NCI-H2227 (cell line): ENCODE data around the gene CABP2.
"Not testable (repeated sequence)": the region's sequence is repeated elsewhere in the genome, so short reads cannot be mapped to it uniquely, and the experiment has no call there.

Source experiments
- DNase-seq: peaks from one replicate; lab custom pipeline; 2025; ENCODE audit not compliant: unreplicated experiment; lab: John Stamatoyannopoulos, UW

Gene CABP2

DNA sequence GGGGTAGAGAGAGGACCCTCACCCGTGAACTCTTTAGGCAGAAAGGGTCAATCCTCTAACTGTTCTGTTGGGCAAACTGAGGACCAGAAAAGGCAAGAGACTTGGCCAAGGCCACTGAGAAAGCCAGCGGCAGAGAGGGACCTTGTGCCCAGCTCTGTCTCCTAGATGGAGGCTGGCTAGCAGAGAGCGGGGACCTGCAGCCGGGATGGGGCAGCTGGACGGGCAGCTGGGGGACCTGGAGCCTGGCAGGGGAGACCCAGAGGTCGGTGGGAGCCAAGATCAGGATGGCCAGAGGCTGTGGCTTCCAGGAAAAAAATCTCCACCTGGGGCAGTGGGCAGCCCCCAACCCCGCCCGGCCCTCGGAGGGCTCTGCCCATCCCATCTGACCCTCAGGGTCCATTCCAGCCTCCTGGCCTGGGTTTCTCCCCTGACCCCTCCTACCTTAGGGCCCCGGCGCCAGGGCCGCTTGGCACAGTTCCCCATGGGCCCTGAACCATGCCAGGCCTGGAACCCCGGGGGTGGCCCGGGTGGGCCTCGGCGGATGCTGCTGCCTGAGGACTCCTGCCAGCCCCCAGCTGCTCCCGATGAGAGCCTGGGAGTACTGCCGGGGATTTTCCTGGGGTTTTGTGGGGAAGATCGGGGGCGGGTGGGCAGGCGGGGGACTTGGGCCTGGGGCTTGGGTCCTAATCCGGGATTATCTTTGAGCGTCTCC, at the start of gene CABP2:
Gene CABP2 (minus strand): TSS at position 603 of the 712 bp plus-strand sequence. CDS start 120 bp downstream, at position 483.
- DNase-seq = no peak

DNA sequence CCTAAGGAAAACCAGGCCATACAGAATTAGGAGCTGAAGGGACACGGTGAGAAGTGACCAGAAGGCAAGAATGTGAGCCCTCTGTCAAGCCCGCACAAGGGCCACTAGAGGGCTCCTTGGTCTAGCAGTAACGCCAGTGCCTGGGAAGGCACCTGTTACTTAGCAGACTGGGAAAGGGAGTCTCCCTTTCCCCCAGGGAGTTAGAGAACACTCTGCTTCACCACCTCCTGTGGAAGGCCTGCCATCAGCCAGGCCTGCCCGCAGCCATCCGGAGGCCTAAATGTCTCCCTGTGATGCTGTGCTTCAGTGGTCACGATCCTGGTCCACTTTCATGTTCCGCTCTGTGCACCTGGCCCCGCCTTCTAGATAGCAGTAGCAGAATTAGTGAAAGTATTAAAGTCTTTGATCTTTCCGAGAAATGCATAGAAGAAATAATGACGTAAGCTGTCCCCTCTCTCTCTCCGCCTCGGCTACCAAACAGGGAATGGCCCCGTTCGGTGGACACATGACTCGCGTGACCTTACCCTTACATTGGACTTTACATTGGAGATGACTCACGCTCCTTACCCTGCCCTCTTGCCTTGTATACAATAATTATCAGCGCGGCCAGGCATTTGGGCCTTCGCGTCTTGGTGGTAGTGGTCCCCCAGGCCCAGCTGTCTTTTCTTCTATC, 49.6 kb upstream of the CABP2 start:
- DNase-seq = peak; percentile 75

DNA sequence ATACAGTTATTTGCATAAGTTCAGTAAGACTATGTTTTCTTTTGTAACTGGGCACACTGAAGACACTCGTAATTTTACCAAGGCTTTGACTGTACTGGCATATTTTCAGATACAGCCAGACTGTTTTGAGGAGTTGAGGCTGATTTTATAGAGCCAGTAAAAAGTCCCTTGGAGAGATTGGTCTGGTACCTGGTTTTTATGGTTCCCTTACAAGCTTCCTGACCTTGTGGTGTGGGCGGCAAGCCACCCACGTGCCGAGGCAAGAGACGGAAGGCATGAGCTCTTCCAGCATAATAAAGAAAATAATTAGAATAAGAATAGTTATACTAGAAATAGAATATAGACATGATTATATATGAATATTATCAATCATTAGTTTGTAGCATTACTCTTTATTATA, 49.1 kb upstream of the CABP2 start:
- DNase-seq = no peak

DNA sequence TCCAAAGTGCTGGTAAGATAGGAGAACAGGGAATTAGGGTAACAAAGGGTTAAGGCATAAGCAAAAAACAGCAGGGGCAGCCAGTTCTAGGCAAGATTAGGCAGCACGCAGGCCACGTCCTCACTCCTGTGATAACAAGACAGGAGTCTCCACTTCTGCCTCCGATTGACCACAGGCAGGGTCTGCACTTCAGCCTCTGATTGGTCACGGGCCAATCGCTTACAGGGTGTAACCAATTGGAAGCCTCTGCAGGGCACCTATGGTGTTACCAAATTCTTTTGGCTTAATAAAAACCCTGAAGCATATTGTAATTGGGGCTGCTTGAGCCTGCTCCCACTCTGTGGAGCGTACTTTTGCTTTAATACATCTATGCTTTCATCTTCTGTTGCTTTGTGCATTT, 48.2 kb upstream of the CABP2 start:
- no peak for DNase-seq

DNA sequence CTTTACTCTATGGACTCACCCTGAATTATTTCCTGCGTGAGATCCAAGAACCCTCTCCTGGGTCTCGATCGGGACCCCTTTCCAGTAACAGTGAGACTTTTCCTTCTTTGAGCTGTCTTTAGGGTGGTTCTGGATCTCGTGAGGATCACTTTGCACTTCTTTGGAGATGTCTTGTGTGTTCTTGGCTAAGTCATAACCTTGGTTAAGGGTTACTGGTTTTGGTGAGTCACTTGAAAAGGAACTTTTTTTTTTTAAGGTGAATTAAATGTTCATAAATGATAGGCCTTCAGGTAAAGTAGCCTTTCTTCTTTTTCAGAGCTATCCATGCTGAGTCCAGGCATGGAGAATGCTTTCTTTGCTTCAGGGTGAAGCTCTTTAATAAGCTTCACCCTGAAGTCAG, 41.0 kb upstream of the CABP2 start:
- DNase-seq = no peak

DNA sequence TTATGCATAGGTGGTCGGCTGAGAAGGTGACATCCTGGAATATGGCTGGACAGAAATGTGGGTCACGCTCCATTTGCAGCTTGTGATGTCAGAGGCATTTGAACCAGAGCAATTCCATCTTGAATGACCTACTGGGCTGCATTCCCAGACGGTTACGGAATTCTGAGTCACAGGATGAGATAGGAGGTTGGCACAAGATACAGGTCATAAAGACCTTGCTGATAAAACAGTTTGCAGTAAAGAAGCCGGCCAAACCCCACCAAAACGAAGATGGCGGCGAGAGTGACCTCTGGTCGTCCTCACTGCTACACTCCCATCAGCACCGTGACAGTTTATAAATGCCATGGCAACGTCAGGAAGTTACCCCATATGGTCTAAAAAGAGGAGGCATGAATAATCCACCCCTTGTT, 40.5 kb upstream of the CABP2 start:
- not testable (repeated sequence) for DNase-seq

DNA sequence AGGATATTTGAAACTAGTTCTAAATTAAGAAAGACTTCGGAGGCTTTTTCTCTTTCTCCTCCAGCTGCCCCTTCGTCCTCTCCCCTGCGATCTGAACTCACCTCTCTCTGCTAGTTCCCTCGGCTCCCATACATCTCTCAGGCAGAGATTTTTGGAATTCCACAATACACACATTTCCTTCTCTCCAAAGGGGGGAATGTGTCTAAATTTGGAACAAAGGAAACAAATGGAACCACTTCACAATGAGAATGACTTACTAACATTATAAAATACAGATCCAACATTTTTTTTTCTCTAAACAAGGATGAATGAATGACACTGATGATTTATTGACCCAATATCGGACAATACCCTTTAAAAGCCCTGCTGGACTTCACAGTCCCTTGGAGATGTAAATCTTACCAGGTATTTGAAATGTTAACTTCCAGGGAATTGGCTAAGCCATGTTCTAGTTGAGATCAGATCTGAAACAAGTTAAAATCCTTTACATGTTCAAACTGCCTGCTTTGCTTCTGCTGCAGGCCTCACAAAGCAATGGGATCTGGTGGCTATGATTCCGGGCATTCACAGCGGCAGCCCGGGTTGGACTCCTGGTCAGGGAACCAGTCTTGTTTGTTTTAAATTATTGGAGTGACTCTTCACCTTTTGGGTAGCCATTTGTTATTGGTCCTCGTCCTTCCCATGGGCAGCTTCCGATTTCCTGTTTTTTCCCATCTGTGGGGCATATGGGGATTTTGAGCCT, 39.9 kb upstream of the CABP2 start:
- no peak for DNase-seq

DNA sequence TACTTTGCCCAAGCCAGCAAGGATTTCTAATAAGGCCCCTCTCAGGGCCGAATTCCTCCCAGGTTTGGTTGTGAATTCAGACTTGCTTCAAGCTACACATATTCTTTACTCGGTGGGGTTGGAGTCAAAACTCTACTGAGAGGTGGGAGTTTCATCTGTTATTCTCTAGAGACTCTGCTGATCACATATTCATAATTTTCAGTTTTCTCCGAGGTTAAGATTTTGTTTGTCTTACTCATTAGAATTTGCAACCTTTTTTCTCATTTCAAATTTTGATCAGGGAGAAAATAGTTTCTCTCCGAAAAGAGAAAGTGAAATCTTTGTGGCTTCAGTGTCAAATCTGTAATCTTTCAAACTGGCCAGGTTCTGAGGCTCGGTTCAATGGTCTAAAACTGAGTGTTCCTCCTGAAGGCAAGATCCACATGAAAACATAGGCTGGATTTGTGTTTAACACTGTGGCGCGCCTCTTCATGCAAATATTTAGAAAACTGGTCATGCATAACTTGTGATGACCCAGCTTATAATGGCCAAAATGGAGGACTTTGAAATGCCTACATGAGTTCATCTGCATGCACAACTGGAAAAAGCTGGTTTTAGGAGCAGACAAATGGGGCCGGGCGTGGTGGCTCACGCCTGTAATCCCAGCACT, 38.8 kb upstream of the CABP2 start:
- no peak for DNase-seq

DNA sequence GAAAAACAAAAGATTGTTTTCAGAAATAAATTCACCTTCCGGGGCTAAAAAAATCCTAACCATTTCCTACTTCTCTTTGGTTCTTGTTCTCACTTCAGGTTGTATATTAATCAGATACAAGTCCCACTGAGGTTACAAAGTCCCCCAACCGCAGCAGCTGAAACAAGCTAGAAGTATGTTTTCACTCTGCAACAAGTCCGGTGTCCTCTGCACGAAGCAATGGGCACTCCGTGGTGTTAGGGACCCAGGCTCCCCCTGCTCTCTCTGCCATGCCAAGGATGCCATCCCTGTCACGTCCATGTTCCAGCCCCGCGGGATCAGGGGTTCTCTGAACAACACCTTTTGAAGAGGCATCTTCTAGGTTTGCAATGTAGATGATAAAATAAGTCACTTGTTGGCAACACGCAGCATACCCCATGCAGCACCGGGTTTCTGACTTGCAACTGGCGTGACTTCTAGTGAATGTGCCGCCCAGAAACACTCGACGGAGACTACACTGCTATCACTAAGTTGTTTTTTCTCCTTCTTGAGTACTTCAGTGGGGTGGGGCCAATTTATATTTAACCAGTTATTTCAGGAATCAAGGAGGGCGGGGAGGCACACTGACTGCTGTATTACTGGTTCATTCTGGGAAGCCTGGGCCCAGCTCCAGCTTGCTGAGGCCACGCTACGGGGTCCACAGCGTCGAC, 35.0 kb upstream of the CABP2 start:
- no peak for DNase-seq

DNA sequence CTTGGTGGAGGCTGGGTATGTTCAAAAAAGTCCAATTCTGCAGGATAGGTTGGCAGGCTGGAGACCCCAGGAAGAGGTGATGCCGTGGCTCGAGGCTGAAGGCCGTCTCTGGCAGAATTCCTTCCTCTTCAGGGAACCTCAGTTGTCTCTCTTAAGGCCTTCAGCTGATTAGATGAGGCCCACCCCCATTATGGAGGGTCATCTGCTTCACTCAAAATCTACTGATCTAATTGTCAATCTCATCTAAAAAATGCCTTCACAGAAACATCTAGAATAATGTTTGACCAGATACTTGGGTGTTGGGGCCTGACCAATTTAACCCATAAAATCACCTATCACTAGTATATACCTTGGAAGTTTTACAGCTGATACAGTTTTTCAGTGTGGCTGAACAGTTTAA, 33.0 kb upstream of the CABP2 start:
- no peak for DNase-seq

DNA sequence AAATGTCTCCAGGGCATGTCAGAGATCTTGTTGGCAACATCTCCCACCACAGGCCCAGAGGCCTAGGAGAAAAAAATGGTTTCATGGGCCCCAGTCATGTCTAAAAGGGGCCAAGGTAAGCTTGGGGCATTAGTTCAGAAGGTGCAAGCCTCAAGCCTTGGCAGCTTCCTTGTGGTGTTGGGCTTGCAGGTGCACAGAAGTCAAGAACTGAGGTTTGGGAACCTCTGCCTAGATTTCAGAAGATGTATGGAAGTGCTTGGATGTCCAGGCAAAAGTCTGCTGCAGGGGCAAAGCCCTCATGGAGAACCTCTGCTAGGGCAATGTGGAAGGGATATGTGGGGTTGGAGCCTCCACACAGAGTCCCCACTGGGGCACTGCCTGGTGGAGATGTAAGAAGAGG, 28.5 kb upstream of the CABP2 start:
- not testable (repeated sequence) for DNase-seq

DNA sequence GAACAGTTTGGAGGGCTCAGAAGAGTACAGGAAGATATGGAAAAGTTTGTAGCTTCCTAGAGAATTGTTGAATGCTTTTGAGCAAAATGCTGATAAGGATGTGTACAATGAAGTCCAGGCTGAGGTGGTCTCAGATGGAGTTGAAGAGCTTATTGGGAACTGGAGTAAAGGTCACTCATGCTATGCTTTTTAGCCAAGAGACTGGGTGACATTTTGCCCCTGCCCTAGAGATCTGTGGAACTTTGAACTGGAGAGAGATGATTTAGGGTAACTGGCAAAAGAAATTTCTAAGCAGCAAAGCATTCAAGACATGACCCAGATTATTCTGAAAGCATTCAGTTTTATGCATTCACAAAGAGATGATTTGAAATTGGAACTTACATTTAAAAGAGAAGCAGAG, 27.9 kb upstream of the CABP2 start:
- DNase-seq = no peak

DNA sequence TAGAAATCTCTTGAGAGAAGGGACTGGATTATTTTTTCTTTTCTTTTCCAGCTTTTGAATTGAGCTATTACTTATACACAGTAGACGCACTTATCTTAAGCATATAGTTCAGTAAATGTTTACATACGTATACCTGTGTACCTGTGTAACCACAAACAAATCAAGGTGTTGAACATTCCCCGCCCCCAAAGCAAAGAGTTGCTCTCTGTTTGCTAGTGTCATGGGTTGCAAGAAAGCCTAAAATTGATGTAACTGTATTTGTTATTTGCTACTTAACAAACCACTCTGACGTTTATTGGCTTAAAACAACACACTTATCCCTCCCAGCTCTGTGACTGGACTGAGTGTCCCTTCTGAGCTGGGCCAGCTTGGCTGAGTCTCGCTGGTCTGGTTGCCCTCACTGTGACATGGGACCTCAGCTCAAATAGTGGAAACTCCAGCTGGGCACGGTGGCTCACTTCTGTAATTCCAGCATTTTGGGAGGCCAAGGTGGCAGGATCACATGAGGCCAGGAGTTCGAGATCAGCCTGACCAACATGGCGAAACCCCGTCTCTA, 25.4 kb upstream of the CABP2 start:
- DNase-seq = no peak

DNA sequence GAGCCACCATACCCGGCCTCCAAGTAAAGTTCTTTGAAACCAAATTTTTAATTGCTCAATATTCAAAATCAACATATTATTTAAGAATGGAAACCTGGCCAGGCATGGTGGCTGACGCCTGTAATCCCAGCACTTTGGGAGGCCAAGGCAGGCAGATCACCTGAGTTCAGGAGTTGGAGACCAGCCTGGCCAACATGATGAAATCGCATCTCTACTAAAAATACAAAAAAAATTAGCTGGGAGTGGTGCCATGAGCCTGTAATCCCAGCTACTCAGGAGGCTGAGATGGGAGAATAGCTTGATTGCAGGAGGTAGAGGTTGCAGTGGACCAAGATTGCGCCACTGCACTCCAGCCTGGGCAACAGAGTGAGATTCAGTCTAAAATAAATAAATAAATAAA, 24.9 kb upstream of the CABP2 start:
- not testable (repeated sequence) for DNase-seq

DNA sequence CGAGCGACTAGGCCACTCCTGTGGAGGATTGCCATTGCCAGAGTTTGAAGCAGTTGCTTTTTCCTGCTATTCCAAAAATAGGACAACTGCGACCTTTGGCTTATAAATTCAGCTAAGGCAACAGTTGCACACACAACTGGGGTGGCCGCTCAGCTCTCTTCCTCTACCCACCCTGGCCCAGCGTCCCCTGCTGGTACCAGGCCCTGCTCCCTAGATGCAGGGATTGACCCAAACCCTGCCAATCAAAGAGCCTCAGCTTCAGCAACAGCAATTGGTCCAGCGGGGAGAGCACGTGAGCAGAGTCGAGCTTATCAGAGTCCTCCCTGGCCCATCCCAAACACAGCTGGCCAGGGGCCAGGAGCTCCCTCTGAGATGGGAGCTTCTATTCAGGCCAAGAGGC, 22.0 kb upstream of the CABP2 start:
- peak; percentile 30 for DNase-seq

DNA sequence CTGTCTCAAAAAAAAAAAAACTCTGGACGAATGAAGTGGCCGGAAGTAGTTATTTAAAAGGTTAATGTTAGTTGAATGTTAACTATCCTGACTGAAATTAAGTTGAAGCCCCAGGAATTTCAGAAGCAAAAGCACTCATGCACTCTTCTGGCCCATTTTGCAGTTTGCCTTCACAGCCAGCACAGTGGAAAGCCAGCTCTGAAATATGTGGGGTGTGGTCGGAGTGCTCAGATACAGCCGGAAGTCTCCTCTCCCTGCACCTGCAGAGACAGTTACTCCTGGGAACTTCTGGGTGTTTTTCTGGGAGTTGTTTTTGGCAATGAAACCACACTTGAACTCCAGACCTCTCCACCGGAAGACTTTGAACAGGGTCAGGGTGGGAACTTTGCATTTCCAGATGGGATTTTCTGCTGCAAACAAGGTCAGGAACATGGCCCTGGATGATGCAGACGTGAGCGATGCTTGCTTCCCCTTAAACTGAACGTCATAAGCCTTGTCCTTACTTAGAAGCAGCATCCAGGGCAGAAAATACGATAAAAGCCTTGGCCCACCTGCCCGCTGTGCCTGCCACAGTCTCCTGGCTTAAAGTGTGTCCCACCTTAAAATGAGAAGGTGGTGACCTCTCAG, 21.5 kb upstream of the CABP2 start:
- no peak for DNase-seq

DNA sequence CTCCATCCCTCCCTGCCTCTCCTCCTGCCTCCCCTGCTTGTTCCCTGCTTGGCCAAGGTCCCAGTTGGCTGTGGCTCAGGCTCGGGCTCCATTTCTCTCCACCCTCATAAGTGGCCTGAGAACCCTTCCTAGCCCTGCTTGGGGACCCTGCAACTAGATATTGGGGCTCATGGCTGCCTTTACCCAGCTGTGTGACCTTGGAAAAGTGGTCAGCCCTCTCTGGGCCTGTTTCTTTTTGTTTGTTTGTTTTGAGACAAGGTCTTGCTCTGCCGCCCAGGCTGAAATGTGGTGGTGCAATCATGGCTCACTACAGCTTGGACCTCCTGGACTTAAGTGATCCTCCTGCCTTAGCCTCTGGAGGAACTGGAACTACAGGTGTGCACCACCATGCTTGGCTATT, 20.3 kb upstream of the CABP2 start:
- DNase-seq = no peak

DNA sequence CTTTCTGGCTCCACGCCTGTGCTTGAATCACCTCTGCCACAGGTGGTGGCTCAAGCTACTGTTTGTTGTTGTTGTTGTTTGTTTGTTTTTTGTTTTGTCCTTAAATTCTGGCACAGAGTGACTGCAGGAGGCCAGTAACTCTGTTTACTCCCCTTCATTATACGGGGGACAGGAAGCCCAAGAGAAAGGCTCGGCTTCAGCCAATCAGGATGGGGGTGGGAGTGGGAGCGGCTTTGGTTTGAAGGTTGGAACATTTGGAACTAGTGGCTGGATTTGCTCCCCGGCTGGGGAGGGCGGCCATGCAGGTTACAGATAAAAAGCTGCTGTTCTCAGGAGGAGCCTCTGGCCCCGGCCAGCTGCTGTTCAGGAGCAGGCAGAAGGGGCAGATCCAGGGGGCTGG, 19.7 kb upstream of the CABP2 start:
- DNase-seq = no peak

DNA sequence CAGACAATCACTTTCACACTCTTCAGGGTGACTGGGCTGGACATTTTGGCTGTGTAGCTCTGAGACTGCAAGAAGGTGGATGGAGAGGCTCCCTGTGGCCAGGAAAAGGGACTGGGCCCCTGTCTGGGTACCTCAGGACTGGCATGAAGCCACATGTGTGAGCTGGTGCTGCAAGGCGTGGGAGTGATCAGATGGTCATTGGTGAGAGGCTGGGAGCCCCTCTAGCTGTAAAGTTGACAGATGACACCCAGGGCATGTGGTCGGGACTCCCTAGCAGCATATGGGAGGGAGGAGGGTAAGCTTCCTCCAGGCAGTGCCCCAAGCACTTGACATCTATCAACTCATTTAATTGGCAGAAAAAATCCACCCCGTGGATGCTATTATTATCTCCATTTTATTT, 18.9 kb upstream of the CABP2 start:
- DNase-seq = no peak

DNA sequence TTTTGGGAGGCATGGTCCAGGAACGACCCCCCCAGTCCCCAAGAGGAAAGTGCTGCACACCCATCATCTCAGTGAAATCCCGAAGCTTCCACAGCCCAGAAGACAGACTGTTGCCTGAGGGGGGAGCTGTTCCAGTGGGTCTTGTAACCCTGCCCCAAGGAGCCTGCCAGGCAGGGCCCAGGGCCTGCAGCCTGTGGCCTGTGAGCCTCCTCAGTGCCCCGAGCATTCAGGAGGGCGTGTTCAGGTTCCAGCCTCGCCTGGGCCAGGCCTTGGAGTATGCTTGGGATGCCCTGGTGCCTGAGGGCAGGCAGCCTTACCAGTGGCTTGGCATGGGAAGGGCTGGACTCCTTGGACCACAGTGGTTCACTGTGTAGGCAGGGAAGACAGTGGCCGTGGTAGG, 18.0 kb upstream of the CABP2 start:
- DNase-seq = no peak
